ENCODE data around the gene CYP26C1. TPM values are rescaled to one million over a fixed set of nuclear protein-coding genes. Genes with fewer than 3 reads are reported as not detected.

CYP26C1 gene
- total RNA-seq, 1 experiment from 2014 or later, result 0.79 TPM

DNA sequence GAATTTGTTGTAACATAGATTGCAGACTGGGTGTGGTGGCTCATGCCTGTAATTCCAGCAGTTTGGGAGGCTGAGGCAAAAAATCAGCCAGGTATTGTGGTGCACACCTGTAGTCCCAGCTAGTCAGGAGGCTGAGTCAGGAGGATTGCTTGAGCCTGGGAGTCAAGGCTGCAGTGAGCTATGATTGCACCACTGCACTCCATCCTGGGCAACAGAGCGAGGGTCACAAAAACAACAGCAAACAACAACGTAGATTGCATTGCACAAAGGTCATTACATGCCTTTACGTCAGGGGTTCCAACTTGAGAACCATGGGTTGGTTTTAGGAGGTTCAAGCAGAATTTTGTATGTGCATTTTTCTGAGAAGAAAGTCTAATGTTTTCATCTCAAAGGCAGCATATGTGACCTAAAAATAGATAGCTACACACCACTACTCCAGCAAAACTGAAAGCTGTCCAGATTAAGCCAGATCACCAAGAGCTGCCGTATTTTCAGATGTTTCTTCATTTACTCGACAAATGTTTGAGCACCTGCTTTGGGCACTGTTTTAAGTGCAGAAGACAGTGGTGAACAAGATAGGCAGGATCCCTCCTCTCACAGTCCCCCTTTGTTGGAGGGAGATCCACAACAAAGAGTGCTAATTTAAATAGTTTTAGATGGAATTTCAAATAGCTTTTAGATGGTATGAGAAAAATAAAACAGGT lies 28.3 kb upstream of the CYP26C1 start:
- Histone ChIP-seq H3K27ac (ENCODE audit: insufficient read length, low read depth, low read length) (no peak overlapping the region), H3K27me3 (ENCODE audit: insufficient read depth, low read length) (no peaks in the 10 kb centered on the region), H3T11ph (ENCODE audit: low read length) (no peak overlapping the region), H3K23ac (ENCODE audit: insufficient read length, low read depth, low read length) (no peak overlapping the region), H3K9ac (ENCODE audit: extremely low read depth, insufficient read length, low read length) (no peak overlapping the region), H3K18ac (ENCODE audit: insufficient read length, low read depth, low read length) (no peak overlapping the region), H2BK5ac (ENCODE audit: insufficient read length, low read length) (no peak overlapping the region), H3K4me1 (ENCODE audit: insufficient read depth, low read length) (no peaks in the 10 kb centered on the region), H3K14ac (ENCODE audit: insufficient read depth, low read length) (no peak overlapping the region), H3K9me3 (ENCODE audit: control insufficient read depth, low read depth, low read length) (no peaks in the 10 kb centered on the region), H4K8ac (replicated peaks; ENCODE audit: insufficient read length, low read depth, low read length) (no peak overlapping the region), H3K4ac (ENCODE audit: low read depth, low read length) (no peak overlapping the region), H4K20me1 (ENCODE audit: control insufficient read depth, insufficient read depth, insufficient read length) (no peaks in the 10 kb centered on the region), H3K23me2 (ENCODE audit: insufficient read length, low read depth, low read length, poor library complexity, severe bottlenecking) (no peaks in the 10 kb centered on the region), H2AK5ac (ENCODE audit: insufficient read length, low read length) (no peak overlapping the region), H2BK20ac (ENCODE audit: low read depth, low read length, poor library complexity, severe bottlenecking) (no peak overlapping the region), H4K91ac (ENCODE audit: insufficient read length, low read depth, low read length) (no peak overlapping the region), H3K79me2 (ENCODE audit: insufficient read depth, low read length) (no peaks in the 10 kb centered on the region), H2AFZ (ENCODE audit: low read length) (no peak overlapping the region), H4K5ac (ENCODE audit: insufficient read length, low read depth, low read length) (no peak overlapping the region), H2BK12ac (ENCODE audit: insufficient read length, low read depth, low read length) (no peak overlapping the region), H2BK120ac (ENCODE audit: low read depth, low read length, poor library complexity, severe bottlenecking) (no peak overlapping the region), H3K79me1 (ENCODE audit: insufficient read depth, low read depth, low read length, poor library complexity, severe bottlenecking) (no peaks in the 10 kb centered on the region), H2BK15ac (ENCODE audit: low read depth, low read length) (no peak overlapping the region), H3K4me2 (ENCODE audit: insufficient read depth, insufficient read length, low read length) (no peak overlapping the region), H3K56ac (ENCODE audit: insufficient read length, low read depth, low read length) (no peak overlapping the region)
- no CpG with 5 or more reads among the region's 5 CpGs for WGBS (ENCODE audit: extremely low coverage, insufficient read length, low lambda C conversion rate)
- no peak for DNase-seq
- TF ChIP-seq, protein P1, sequence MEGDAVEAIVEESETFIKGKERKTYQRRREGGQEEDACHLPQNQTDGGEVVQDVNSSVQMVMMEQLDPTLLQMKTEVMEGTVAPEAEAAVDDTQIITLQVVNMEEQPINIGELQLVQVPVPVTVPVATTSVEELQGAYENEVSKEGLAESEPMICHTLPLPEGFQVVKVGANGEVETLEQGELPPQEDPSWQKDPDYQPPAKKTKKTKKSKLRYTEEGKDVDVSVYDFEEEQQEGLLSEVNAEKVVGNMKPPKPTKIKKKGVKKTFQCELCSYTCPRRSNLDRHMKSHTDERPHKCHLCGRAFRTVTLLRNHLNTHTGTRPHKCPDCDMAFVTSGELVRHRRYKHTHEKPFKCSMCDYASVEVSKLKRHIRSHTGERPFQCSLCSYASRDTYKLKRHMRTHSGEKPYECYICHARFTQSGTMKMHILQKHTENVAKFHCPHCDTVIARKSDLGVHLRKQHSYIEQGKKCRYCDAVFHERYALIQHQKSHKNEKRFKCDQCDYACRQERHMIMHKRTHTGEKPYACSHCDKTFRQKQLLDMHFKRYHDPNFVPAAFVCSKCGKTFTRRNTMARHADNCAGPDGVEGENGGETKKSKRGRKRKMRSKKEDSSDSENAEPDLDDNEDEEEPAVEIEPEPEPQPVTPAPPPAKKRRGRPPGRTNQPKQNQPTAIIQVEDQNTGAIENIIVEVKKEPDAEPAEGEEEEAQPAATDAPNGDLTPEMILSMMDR (conservative IDR thresholded peaks at IDR 0.05), result no peak
- Mint-ChIP-seq H3K27me3 (ENCODE audit: low read depth) (no peaks in the 10 kb centered on the region), H3K4me3 (no peak overlapping the region; a peak in 1 of 5 replicates), H3K36me3 (ENCODE audit: insufficient read depth in 1 of 3, low read depth in 3 of 3) (peaks cover 0 to 10% (median 3%) of the 10 kb centered on the region in 3 experiments; a peak in 4 of 7 replicates), H3K4me1 (peaks cover 29 to 35% of the 10 kb centered on the region in 2 experiments), H3K27ac (peak overlapping the region in 2 of 3 experiments; percentile 54 to 73; a peak in 3 of 7 replicates), H3K9me3 (peaks cover 3 to 5% of the 10 kb centered on the region in 2 experiments; a peak in 3 of 5 replicates)

Measured in H9 (cell line).